HFFc6 (cell line): ENCODE measurements around the gene KCNG2. TPM values are rescaled to one million over a fixed set of nuclear protein-coding genes. Genes with fewer than 3 reads are reported as not detected.
"Not testable (repeated sequence)": the region's sequence is repeated elsewhere in the genome, so short reads cannot be mapped to it uniquely, and the experiment has no call there.

Experiments used
- DNase-seq: peaks from one replicate; pipeline ENCODE4 v3.0.0-alpha.2; 2018
- H3K27ac Mint-ChIP-seq: 2 replicates; pipeline ENCODE4 v1.8.0; 2020; ENCODE audit warnings: mild to moderate bottlenecking, mixed read lengths
- H3K27me3 Mint-ChIP-seq: 2 replicates; pipeline ENCODE4 v1.8.0; 2021; ENCODE audit warnings: mild to moderate bottlenecking, moderate library complexity, mixed read lengths; ENCODE audit not compliant: insufficient read depth
- H3K36me3 Mint-ChIP-seq: 2 replicates; pipeline ENCODE4 v1.8.0; 2021; ENCODE audit warnings: low read depth, mixed read lengths
- H3K4me1 Mint-ChIP-seq: 2 replicates; pipeline ENCODE4 v1.8.0; 2020; ENCODE audit warnings: low read depth, mixed read lengths
- H3K4me3 Mint-ChIP-seq: 2 replicates; pipeline ENCODE4 v1.8.0; 2020; ENCODE audit warnings: mild to moderate bottlenecking, moderate library complexity, mixed read lengths
- H3K9me3 Mint-ChIP-seq: 2 replicates; pipeline ENCODE4 v1.8.0; 2020; ENCODE audit warnings: mild to moderate bottlenecking, mixed read lengths
- total RNA-seq, 6 experiments: library from RNA; stranded (reverse); fragmentation: NEBNext Ultra II Directional; extraction: Animal tissue kit (Norgen Biotek cat#: 25700); gene quantifications; 2 replicates in 1 of 6; 3 replicates in 5 of 6; pipeline ENCODE4 v1.2.3, GENCODE V29; 2021
- TF ChIP-seq, protein P1 (sequence below): fragments of 200-600 bp; sonication (generic); IDR thresholded peaks from 2 replicates; pipeline ENCODE4 v1.5.0; 2021; ENCODE audit warnings: antibody characterized with exemption, mild to moderate bottlenecking

The KCNG2 gene
- total RNA-seq, 6 experiments from 2014 or later: not detected

GRCh38 chr18:79751918-79752578 lies 45.7 kb upstream of the KCNG2 start:
- not testable (repeated sequence) for H3K27ac Mint-ChIP-seq, DNase-seq, H3K4me1 Mint-ChIP-seq, H3K9me3 Mint-ChIP-seq, H3K27me3 Mint-ChIP-seq, H3K4me3 Mint-ChIP-seq
- TF ChIP-seq, protein P1, sequence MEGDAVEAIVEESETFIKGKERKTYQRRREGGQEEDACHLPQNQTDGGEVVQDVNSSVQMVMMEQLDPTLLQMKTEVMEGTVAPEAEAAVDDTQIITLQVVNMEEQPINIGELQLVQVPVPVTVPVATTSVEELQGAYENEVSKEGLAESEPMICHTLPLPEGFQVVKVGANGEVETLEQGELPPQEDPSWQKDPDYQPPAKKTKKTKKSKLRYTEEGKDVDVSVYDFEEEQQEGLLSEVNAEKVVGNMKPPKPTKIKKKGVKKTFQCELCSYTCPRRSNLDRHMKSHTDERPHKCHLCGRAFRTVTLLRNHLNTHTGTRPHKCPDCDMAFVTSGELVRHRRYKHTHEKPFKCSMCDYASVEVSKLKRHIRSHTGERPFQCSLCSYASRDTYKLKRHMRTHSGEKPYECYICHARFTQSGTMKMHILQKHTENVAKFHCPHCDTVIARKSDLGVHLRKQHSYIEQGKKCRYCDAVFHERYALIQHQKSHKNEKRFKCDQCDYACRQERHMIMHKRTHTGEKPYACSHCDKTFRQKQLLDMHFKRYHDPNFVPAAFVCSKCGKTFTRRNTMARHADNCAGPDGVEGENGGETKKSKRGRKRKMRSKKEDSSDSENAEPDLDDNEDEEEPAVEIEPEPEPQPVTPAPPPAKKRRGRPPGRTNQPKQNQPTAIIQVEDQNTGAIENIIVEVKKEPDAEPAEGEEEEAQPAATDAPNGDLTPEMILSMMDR: peak; percentile 23; the same call in 1 of the 2 replicates
- H3K36me3 Mint-ChIP-seq: peaks cover 28% of the 10 kb centered on the region

GRCh38 chr18:79752946-79753345 lies 44.8 kb upstream of the KCNG2 start:
- not testable (repeated sequence) for DNase-seq, H3K4me1 Mint-ChIP-seq, H3K4me3 Mint-ChIP-seq, H3K27me3 Mint-ChIP-seq, H3K9me3 Mint-ChIP-seq, H3K27ac Mint-ChIP-seq
- H3K36me3 Mint-ChIP-seq: peaks cover 25% of the 10 kb centered on the region

DNA sequence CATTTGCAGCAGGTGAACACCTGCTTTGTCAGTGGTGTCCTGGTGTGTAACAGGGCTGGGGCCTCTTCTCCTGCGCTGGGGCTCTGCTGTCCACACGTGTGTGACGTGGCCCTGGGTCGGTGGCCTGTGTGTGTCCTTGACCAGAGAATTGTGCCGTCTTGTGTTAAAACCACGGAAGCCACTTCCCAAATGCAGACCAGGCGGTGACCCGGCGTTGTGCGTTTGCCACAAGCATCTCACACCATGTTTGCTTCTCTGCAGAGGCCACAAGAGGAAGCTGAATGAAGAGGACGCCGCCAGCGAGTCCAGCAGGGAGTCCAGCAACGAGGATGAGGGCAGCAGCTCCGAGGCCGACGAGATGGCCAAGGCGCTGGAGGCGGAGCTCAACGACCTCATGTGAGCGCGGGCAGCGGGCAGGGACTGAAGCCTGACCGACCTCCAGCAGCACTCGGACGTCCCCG lies 44.3 kb upstream of the KCNG2 start:
- TF ChIP-seq, protein P1: no peak
- Mint-ChIP-seq H3K36me3 (peaks cover 23% of the 10 kb centered on the region), H3K27ac (no peak overlapping the region), H3K9me3 (no peaks in the 10 kb centered on the region), H3K4me3 (no peak overlapping the region), H3K4me1 (no peaks in the 10 kb centered on the region), H3K27me3 (no peaks in the 10 kb centered on the region; the same call in 1 of the 2 replicates)
- no peak for DNase-seq

DNA sequence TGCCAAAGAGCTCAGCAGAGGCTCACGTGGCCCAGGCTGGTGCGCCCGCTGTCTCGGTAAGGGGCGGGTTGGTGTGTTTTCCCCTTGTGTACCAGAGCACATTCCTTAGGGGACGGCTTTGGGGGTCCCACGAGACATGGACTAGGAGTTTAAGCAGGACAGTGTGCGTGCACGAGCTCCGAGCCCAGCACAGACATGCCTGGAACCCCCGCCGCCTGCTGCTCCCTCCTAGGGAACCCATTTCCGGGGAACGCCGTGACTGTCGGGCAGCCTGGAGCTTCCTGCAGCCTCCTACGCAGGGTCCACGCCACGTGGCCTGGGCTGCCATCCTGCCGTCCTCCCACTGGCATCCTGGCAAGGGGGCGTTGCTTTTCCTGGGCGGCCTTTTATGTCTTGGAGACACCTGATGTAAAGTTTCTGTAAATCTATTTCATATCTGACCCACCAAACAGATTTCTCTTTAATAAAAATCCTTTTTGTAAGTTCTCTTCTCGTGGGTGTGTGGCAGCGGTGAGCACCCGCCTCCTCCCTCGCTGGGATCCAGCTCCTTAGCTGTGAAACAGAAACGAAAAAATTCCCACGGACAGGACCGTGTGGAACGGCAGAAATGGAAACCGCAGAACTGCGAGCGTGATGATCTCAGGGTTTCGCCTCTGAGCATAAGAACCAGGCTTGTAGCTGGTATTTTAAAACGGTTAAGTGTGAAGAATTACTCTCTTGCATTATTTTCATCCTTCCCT lies 43.5 kb upstream of the KCNG2 start:
- no peak for DNase-seq
- TF ChIP-seq, protein P1: no peak
- no peak overlapping the region for H3K4me3 Mint-ChIP-seq

DNA sequence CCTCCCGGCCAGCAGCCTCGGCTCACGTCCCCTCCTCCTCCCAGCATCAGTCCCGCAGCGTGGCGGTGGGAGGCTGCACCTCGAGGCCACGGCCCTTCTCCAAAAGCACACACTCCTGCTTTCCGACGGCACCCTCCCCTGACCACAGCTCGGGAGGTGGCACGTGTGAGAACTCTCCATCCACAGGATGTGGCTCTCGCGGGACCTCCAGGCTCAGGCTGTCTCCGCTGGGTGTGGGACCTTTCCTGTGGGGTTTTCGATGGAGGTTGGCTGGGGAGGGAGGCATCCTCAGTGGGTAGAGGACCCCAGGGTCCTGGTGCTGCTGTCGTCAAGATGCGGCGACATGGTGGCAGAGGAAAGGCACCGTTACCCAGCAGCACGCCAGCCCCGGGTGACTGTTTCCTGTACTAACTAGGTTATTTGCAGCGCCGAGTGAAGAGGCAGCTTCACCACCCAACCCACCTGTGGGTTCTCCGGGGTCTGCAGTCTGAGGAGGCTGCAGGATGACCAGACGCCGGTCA lies 42.8 kb upstream of the KCNG2 start:
- Mint-ChIP-seq H3K4me1 (no peaks in the 10 kb centered on the region), H3K9me3 (no peaks in the 10 kb centered on the region), H3K36me3 (peaks cover 14% of the 10 kb centered on the region), H3K4me3 (no peak overlapping the region), H3K27ac (no peak overlapping the region), H3K27me3 (no peaks in the 10 kb centered on the region; the same call in 1 of the 2 replicates)
- TF ChIP-seq, protein P1: no peak
- no peak for DNase-seq

More for the DNA sequence above, 43.5 kb upstream of the KCNG2 start:
- Mint-ChIP-seq H3K36me3 (peaks cover 18% of the 10 kb centered on the region), H3K27ac (no peak overlapping the region), H3K4me1 (no peaks in the 10 kb centered on the region), H3K9me3 (no peaks in the 10 kb centered on the region), H3K27me3 (no peaks in the 10 kb centered on the region; the same call in 1 of the 2 replicates)
